ENCODE results near the gene FER1L5.
"Not testable (repeated sequence)": the region's sequence is repeated elsewhere in the genome, so short reads cannot be mapped to it uniquely, and the experiment has no call there.

The FER1L5 gene

GRCh38 chr2:96664366-96664925 lies 21.9 kb downstream of the FER1L5 start:
- no peak for TF ChIP-seq CTCF (IDR thresholded peaks at IDR 0.05; ENCODE audit: low read depth, low read length)
- H3K4me3 ChIP-seq (ENCODE audit: low read depth, low read length), result no peak overlapping the region

GRCh38 chr2:96665083-96665569 lies 22.6 kb downstream of the FER1L5 start:
- H3K4me3 ChIP-seq (ENCODE audit: low read depth, low read length), result no peak overlapping the region
- TF ChIP-seq CTCF (IDR thresholded peaks at IDR 0.05; ENCODE audit: low read depth, low read length), result no peak

DNA sequence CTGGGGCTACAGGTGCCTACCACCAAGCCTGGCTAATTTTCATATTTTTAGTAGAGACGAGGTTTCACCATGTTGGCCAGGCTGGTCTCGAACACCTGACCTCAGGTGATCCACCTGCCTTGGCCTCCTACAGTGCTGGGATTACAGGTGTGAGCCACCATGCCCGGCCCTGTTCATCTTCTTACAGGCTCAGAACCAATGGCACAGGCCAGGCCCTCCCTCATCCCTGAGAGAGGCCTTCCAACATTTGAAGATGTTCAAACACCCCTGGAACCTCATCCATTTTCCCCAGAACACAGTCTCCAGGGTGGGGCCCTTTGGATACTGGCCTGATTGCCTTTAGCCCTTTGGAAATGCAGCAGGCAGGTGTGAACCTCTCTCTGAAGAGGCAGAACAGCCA lies 23.2 kb downstream of the FER1L5 start:
- H3K4me3 ChIP-seq (ENCODE audit: low read depth, low read length), result not testable (repeated sequence)

GRCh38 chr2:96668771-96669170 lies 26.2 kb downstream of the FER1L5 start:
- no peak overlapping the region for H3K4me3 ChIP-seq (ENCODE audit: low read depth, low read length)
- TF ChIP-seq CTCF (IDR thresholded peaks at IDR 0.05; ENCODE audit: low read depth, low read length), result no peak

DNA sequence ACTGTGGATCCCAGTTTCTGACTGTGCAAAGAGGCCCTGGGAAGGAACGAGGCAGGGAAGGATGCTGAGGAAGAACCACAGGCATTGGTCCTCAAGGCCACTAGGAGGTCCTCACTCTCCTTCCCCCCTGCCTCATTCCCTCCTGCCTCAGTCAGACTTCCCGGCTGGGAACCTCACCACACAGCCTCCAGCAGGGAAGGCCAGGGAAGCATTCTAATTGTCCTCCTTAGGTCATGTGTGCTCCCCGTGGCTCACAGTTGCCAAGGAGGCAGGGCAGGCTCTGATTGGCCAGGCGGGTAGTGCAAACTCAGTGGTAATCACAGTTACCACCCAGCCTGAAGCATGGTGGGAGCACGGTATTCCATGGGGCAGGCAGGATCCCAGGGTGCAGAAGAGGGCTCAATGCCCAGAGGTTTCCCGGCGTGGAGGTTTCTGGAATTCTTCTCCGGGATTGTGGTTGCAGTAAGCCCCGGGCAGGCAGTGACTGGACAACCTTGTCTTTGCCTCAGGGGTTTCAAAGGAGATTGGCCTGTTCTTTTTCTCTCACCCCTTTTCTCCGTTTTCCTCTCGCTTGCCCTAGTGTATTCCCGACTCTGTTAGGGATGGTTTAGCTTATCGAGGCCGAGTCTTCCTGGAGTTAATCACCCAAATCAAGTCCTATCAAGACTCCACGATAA lies 27.1 kb downstream of the FER1L5 start:
- no peak overlapping the region for H3K4me3 ChIP-seq (ENCODE audit: low read depth, low read length)
- no peak for TF ChIP-seq CTCF (IDR thresholded peaks at IDR 0.05; ENCODE audit: low read depth, low read length)

GRCh38 chr2:96679848-96680247 lies 37.3 kb downstream of the FER1L5 start:
- no peak overlapping the region for H3K4me3 ChIP-seq (ENCODE audit: low read depth, low read length)
- no peak for TF ChIP-seq CTCF (IDR thresholded peaks at IDR 0.05; ENCODE audit: low read depth, low read length)

DNA sequence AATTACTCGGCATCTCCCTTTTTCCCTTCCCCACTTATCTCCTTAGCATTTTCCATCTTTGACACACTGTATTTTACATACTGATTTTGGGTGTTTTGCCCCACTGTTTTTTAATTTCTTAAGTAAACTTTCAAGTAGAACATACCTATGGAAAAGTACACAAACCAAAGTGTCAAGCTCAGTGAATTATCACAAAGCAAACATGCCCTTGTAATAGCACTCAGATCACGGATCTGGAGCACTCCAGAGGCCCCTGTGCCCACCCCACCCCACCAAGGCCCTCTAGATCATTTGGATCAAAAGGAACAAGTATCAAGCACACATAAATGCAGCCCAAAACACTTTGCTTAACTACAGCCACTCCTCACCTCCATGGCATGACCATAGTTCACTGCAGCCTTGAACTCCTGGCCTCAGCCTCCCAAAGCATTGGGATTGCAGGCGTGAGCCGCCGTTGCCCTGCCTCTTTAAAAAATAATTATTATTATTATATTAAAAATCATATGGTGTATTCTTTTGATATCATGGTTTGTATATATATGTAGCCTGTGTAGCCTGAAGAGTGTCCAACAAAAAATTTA lies 38.1 kb downstream of the FER1L5 start:
- no peak overlapping the region for H3K4me3 ChIP-seq (ENCODE audit: low read depth, low read length)
- no peak for TF ChIP-seq CTCF (IDR thresholded peaks at IDR 0.05; ENCODE audit: low read depth, low read length)

Data from WI38 (cell line).